A549 (cell line): ENCODE results near the gene UMAD1. TPM values are rescaled to one million over a fixed set of nuclear protein-coding genes. Genes with fewer than 3 reads are reported as not detected.

Experiments
- ATAC-seq, 2 experiments: fragments of 200-7000 bp in 1 of 2; fragments of >200 bp in 1 of 2; cut with Nextera tagmentation in 1 of 2; cut with Tn5 transposase in 1 of 2; 3 replicates each; pipeline versions ENCODE4 v1.8.0 to v1.9.1; 2018 to 2020; ENCODE audit warnings: mild to moderate bottlenecking in 1 of 2, moderate library complexity in 1 of 2
- CTCF ChIA-PET: fragments of 300-600 bp; sonication (Branson Sonifier 250); formaldehyde crosslinking; extraction: SDS; loops from one replicate; lab custom pipeline; 2021; ENCODE audit warnings: antibody characterized with exemption, inconsistent platforms; lab: Yijun Ruan, JAX
- POLR2A ChIA-PET: fragments of 350-600 bp; formaldehyde crosslinking; extraction: SDS; loops from one replicate; lab custom pipeline; 2021; ENCODE audit warnings: antibody characterized with exemption, inconsistent platforms; lab: Yijun Ruan, JAX
- DNase-seq, 2 experiments: peaks; one replicate each; pipeline versions ENCODE4 v3.0.0 to v3.0.0-alpha.2; 2011 to 2016; ENCODE audit warnings: low read depth in 1 of 2, low spot score in 1 of 2
- FAIRE-seq: peaks from 2 replicates; lab custom pipeline; 2011; peaks lifted over from hg19 to GRCh38; lab: Jason Lieb, UNC
- H3K27ac ChIP-seq, 2 experiments: fragments of >200 bp; sonication (Bioruptor Twin); formaldehyde crosslinking; 3 replicates each; pipeline ENCODE4 v1.5.1; 2016 to 2017
- H3K4me1 ChIP-seq: fragments of >200 bp; sonication (Bioruptor Twin); formaldehyde crosslinking; 3 replicates; pipeline ENCODE4 v1.6.1; 2016
- H3K4me2 ChIP-seq: fragments of >200 bp; sonication (Bioruptor Twin); formaldehyde crosslinking; 3 replicates; pipeline ENCODE4 v1.6.1; 2016
- H3K4me3 ChIP-seq: fragments of >200 bp; sonication (Bioruptor Twin); formaldehyde crosslinking; 3 replicates; pipeline ENCODE4 v1.5.1; 2016
- H3K9me3 ChIP-seq: fragments of >200 bp; sonication (Bioruptor Twin); formaldehyde crosslinking; 3 replicates; pipeline ENCODE4 v1.6.1; 2016
- CHD2 ChIP-seq: fragments of 150-350 bp; IDR thresholded peaks from 2 replicates; pipeline ENCODE4 v1.6.1; 2014; ENCODE audit warnings: low read length; ENCODE audit not compliant: partially characterized antibody
- EHF ChIP-seq: fragments of 250-450 bp; sonication (Bioruptor Pico); IDR thresholded peaks from 2 replicates; pipeline ENCODE4 v1.5.0; 2020; ENCODE audit warnings: mild to moderate bottlenecking
- EHMT2 ChIP-seq: fragments of 200-600 bp; sonication (generic); IDR thresholded peaks from 2 replicates; pipeline ENCODE4 v1.6.1; 2016; ENCODE audit warnings: antibody characterized with exemption, low read depth, mild to moderate bottlenecking, moderate library complexity
- EP300 ChIP-seq, 2 experiments: fragments of >200 bp; sonication (Bioruptor Twin); formaldehyde crosslinking; IDR thresholded peaks; 2 replicates in 1 of 2; 3 replicates in 1 of 2; pipeline ENCODE4 v1.6.1; 2016 to 2017
- FOXS1 ChIP-seq: fragments of 250-450 bp; sonication (Bioruptor Pico); IDR thresholded peaks from 2 replicates; pipeline ENCODE4 v1.5.0; 2020; ENCODE audit warnings: mild to moderate bottlenecking, moderate library complexity
- HDAC2 ChIP-seq: fragments of 200-600 bp; sonication (generic); IDR thresholded peaks from 2 replicates; pipeline ENCODE4 v1.6.1; 2016
- HOXA7 ChIP-seq: fragments of 250-450 bp; sonication (Bioruptor Pico); IDR thresholded peaks from 2 replicates; pipeline ENCODE4 v1.5.0; 2020; ENCODE audit warnings: mild to moderate bottlenecking, moderate library complexity
- HOXB13 ChIP-seq: fragments of 250-450 bp; sonication (Bioruptor Pico); IDR thresholded peaks from 2 replicates; pipeline ENCODE4 v1.5.0; 2020; ENCODE audit warnings: low read depth, mild to moderate bottlenecking, moderate library complexity
- MAFK ChIP-seq: fragments of 450-650 bp; IDR thresholded peaks from 2 replicates; pipeline ENCODE4 v1.6.1; 2014; ENCODE audit not compliant: partially characterized antibody
- MAZ ChIP-seq: fragments of 150-350 bp; IDR thresholded peaks from 2 replicates; pipeline ENCODE4 v1.6.1; 2014; ENCODE audit warnings: antibody characterized with exemption, low read depth, low read length, borderline replicate concordance
- NFE2L2 ChIP-seq: fragments of 150-350 bp; conservative IDR thresholded peaks from 2 replicates; pipeline ENCODE4 v1.6.1; 2014; ENCODE audit warnings: low read length
- NPAS2 ChIP-seq: fragments of 250-450 bp; sonication (Bioruptor Pico); IDR thresholded peaks from 2 replicates; pipeline ENCODE4 v1.8.0; 2022; ENCODE audit warnings: mild to moderate bottlenecking, moderate library complexity, borderline replicate concordance
- NR3C1 ChIP-seq: fragments of >200 bp; sonication (Bioruptor Twin); formaldehyde crosslinking; IDR thresholded peaks from 3 replicates; pipeline ENCODE4 v1.6.1; 2017
- POLR2AphosphoS2 ChIP-seq: conservative IDR thresholded peaks from 2 replicates; pipeline ENCODE4 v1.6.1; 2012; ENCODE audit warnings: low read length, improper control_type of control experiment, inconsistent platforms
- RCOR1 ChIP-seq: fragments of 150-350 bp; IDR thresholded peaks from 2 replicates; pipeline ENCODE4 v1.6.1; 2014; ENCODE audit warnings: antibody characterized with exemption, low read length, low read depth
- RFX5 ChIP-seq: fragments of 450-650 bp; IDR thresholded peaks from 2 replicates; pipeline ENCODE4 v1.7.1; 2014; ENCODE audit warnings: antibody characterized with exemption, mild to moderate bottlenecking, moderate library complexity
- RNF2 ChIP-seq: fragments of 200-600 bp; sonication (generic); IDR thresholded peaks from 2 replicates; pipeline ENCODE4 v1.6.1; 2016; ENCODE audit warnings: low read depth, mild to moderate bottlenecking, antibody characterized with exemption, moderate library complexity, borderline replicate concordance
- SREBF2 ChIP-seq: fragments of 450-650 bp; IDR thresholded peaks from 2 replicates; pipeline ENCODE4 v1.6.1; 2014; ENCODE audit warnings: mild to moderate bottlenecking, moderate library complexity
- TP53 ChIP-seq: fragments of 250-450 bp; sonication (Bioruptor Pico); IDR thresholded peaks from 2 replicates; pipeline ENCODE4 v1.5.0; 2021; ENCODE audit warnings: mild to moderate bottlenecking, moderate library complexity
- ZC3H11A ChIP-seq: fragments of 450-650 bp; IDR thresholded peaks from 2 replicates; pipeline ENCODE4 v1.6.1; 2014; ENCODE audit warnings: antibody characterized with exemption, mild to moderate bottlenecking
- ZNF302 ChIP-seq: fragments of 250-450 bp; sonication (Bioruptor Pico); IDR thresholded peaks from 2 replicates; pipeline ENCODE4 v1.9.0; 2021; ENCODE audit warnings: inconsistent platforms, mild to moderate bottlenecking, moderate library complexity
- ZSCAN20 ChIP-seq: fragments of 250-450 bp; sonication (Bioruptor Pico); IDR thresholded peaks from 2 replicates; pipeline ENCODE4 v1.8.0; 2022; ENCODE audit warnings: mild to moderate bottlenecking, moderate library complexity
- WGBS: methylation state at CpG from one replicate; pipeline ENCODE4 v1.1.6; 2017; ENCODE audit errors: missing lambda C conversion rate; 5-methylcytosine and 5-hydroxymethylcytosine counted together
- polyA plus RNA-seq, 4 experiments: library from polyadenylated mRNA; depleted of rRNA in 3 of 4; stranded (reverse); fragments of >200 nt; fragmentation: RNase III in 1 of 4; extraction: RNeasy Plus Mini Kit Qiagen cat#74134 plus additional on column Dnase treatment in 1 of 4; gene quantifications; 2 replicates in 3 of 4; 3 replicates in 1 of 4; pipeline ENCODE4 v1.2.3, GENCODE V29; 2011 to 2017
- TF ChIP-seq, protein P1 (sequence below): fragments of 150-350 bp; IDR thresholded peaks from 2 replicates; pipeline ENCODE4 v1.6.1; 2014; ENCODE audit warnings: low read depth, mild to moderate bottlenecking, low read length
- TF ChIP-seq, protein P2 (sequence below): fragments of >200 bp; sonication (Bioruptor Twin); formaldehyde crosslinking; IDR thresholded peaks from 2 replicates; pipeline ENCODE4 v1.6.1; 2016
- TF ChIP-seq, protein P3 (sequence below): IDR thresholded peaks from 2 replicates; pipeline ENCODE4 v1.6.1; 2012
- TF ChIP-seq, protein P4 (sequence below): IDR thresholded peaks from 2 replicates; pipeline ENCODE4 v1.6.1; 2012; ENCODE audit warnings: low read depth, borderline replicate concordance
- TF ChIP-seq, protein P5 (sequence below): fragments of 200-600 bp; sonication (generic); IDR thresholded peaks from 2 replicates; pipeline ENCODE4 v1.6.1; 2016; ENCODE audit warnings: antibody characterized with exemption, mild to moderate bottlenecking, moderate library complexity

UMAD1 gene
- polyA plus RNA-seq, 2 of the 4 experiments (the other 2 are of a cell fraction): 21.4 to 46.4 TPM

DNA sequence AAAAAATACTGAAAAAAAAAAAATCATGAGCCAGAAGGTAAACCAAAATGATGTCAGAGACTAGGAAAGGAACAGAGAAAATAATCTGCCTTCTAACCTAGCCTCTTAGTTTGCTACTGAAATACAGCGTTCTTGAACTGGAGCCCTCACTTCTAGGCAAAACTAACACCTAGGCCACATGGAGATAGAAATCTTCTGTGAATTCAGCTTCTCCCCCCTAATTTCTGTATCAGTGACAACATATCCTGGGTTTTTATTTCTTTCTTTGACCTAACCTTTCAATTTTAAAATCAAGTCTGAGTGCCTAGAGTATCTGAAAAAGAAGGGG is 228.0 kb downstream of the UMAD1 start:
- DNase-seq: no peak
- CTCF ChIA-PET: no interaction called here
- H3K27ac ChIP-seq: no peak overlapping the region
- 89% methylated on average over 1 of the region's 1 CpG for WGBS
- ATAC-seq: no peak
- no peaks in the 10 kb centered on the region for H3K9me3 ChIP-seq
- TF ChIP-seq RCOR1: no peak
- no peak for TF ChIP-seq SREBF2
- no peak for TF ChIP-seq NPAS2
- no peak for TF ChIP-seq HDAC2
- TF ChIP-seq, protein P1, sequence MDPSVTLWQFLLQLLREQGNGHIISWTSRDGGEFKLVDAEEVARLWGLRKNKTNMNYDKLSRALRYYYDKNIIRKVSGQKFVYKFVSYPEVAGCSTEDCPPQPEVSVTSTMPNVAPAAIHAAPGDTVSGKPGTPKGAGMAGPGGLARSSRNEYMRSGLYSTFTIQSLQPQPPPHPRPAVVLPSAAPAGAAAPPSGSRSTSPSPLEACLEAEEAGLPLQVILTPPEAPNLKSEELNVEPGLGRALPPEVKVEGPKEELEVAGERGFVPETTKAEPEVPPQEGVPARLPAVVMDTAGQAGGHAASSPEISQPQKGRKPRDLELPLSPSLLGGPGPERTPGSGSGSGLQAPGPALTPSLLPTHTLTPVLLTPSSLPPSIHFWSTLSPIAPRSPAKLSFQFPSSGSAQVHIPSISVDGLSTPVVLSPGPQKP: no peak
- TF ChIP-seq POLR2AphosphoS2: no peak
- TF ChIP-seq NR3C1: no peak
- TF ChIP-seq ZC3H11A: no peak
- TF ChIP-seq, protein P2, sequence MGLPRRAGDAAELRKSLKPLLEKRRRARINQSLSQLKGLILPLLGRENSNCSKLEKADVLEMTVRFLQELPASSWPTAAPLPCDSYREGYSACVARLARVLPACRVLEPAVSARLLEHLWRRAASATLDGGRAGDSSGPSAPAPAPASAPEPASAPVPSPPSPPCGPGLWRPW: no peak
- no peak for TF ChIP-seq RFX5
- no peak for TF ChIP-seq MAFK
- TF ChIP-seq HOXA7 (CRISPR knock-in tag): no peak
- TF ChIP-seq MAZ: no peak
- TF ChIP-seq EHF (CRISPR knock-in tag): no peak
- H3K4me3 ChIP-seq: no peak overlapping the region
- no peak overlapping the region for H3K4me2 ChIP-seq
- POLR2A ChIA-PET: no interaction called here
- no peaks in the 10 kb centered on the region for H3K4me1 ChIP-seq
- FAIRE-seq: no peak

DNA sequence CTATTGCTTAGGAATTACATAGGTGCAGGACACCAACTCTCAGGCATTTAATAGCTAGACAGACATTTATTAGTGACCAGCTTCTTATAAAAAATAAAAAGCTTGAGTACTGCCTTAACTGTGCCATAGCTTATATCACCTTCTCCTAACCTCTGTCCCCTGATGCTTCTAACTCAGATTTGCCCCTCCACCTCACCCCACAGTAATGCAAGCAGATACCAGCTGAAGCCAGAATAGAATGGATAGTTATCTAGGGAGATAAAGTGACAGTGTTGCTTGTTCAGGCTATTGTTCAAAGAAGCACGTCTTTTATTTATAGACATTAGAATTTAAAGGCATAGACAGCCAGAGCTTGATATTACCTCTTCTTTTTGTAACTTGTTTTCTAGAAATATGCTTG is 228.5 kb downstream of the UMAD1 start:
- Histone ChIP-seq H3K4me2 (no peak overlapping the region), H3K4me1 (no peaks in the 10 kb centered on the region), H3K9me3 (no peaks in the 10 kb centered on the region), H3K27ac (no peak overlapping the region), H3K4me3 (no peak overlapping the region)
- POLR2A ChIA-PET: no interaction called here
- DNase-seq (no peak), FAIRE-seq (no peak), ATAC-seq (no peak)
- no peak for TF ChIP-seq NFE2L2
- no peak for TF ChIP-seq MAZ
- TF ChIP-seq ZC3H11A: no peak
- TF ChIP-seq CHD2: no peak
- TF ChIP-seq EHF (CRISPR knock-in tag): no peak
- no peak for TF ChIP-seq ZSCAN20 (CRISPR knock-in tag)
- no peak for TF ChIP-seq EHMT2
- TF ChIP-seq ZNF302 (CRISPR knock-in tag): no peak
- TF ChIP-seq, protein P3, sequence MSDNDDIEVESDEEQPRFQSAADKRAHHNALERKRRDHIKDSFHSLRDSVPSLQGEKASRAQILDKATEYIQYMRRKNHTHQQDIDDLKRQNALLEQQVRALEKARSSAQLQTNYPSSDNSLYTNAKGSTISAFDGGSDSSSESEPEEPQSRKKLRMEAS: no peak
- TF ChIP-seq RNF2: no peak
- no peak for TF ChIP-seq HOXB13 (CRISPR knock-in tag)
- no peak for TF ChIP-seq HDAC2
- TF ChIP-seq, protein P4, sequence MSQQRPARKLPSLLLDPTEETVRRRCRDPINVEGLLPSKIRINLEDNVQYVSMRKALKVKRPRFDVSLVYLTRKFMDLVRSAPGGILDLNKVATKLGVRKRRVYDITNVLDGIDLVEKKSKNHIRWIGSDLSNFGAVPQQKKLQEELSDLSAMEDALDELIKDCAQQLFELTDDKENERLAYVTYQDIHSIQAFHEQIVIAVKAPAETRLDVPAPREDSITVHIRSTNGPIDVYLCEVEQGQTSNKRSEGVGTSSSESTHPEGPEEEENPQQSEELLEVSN: no peak
- no peak for TF ChIP-seq EP300 (IDR thresholded peaks at IDR 0.05)
- TF ChIP-seq, protein P5, sequence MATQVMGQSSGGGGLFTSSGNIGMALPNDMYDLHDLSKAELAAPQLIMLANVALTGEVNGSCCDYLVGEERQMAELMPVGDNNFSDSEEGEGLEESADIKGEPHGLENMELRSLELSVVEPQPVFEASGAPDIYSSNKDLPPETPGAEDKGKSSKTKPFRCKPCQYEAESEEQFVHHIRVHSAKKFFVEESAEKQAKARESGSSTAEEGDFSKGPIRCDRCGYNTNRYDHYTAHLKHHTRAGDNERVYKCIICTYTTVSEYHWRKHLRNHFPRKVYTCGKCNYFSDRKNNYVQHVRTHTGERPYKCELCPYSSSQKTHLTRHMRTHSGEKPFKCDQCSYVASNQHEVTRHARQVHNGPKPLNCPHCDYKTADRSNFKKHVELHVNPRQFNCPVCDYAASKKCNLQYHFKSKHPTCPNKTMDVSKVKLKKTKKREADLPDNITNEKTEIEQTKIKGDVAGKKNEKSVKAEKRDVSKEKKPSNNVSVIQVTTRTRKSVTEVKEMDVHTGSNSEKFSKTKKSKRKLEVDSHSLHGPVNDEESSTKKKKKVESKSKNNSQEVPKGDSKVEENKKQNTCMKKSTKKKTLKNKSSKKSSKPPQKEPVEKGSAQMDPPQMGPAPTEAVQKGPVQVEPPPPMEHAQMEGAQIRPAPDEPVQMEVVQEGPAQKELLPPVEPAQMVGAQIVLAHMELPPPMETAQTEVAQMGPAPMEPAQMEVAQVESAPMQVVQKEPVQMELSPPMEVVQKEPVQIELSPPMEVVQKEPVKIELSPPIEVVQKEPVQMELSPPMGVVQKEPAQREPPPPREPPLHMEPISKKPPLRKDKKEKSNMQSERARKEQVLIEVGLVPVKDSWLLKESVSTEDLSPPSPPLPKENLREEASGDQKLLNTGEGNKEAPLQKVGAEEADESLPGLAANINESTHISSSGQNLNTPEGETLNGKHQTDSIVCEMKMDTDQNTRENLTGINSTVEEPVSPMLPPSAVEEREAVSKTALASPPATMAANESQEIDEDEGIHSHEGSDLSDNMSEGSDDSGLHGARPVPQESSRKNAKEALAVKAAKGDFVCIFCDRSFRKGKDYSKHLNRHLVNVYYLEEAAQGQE: no peak
- no peak for TF ChIP-seq TP53 (CRISPR knock-in tag)
- no peak for TF ChIP-seq NR3C1
- no peak for TF ChIP-seq FOXS1
- TF ChIP-seq POLR2AphosphoS2: no peak
- WGBS: 23% methylated on average over 1 of the region's 1 CpG
- CTCF ChIA-PET: no interaction called here
